Measurements from ENCODE around the gene LDHAL6A. TPM values are rescaled to one million over a fixed set of nuclear protein-coding genes. Genes with fewer than 3 reads are reported as not detected.

The LDHAL6A gene
- total and polyA plus RNA-seq, 2 of the 13 experiments (the other 11 are each of a cell fraction or from before 2014, with no cell fraction given), result not detected

- no peak for TF ChIP-seq MLXIP (CRISPR knock-in tag; IDR thresholded peaks at IDR 0.05; ENCODE audit: borderline replicate concordance)
- no peak for TF ChIP-seq NR1H2 (CRISPR knock-in tag; IDR thresholded peaks at IDR 0.05; ENCODE audit: borderline replicate concordance, low read depth)
- TF ChIP-seq PRDM10 (CRISPR knock-in tag; IDR thresholded peaks at IDR 0.05; ENCODE audit: low read depth), result no peak
- no peak for TF ChIP-seq NR2C2 (CRISPR knock-in tag; IDR thresholded peaks at IDR 0.05; ENCODE audit: borderline replicate concordance)
- no peak for TF ChIP-seq ZFY (CRISPR knock-in tag; IDR thresholded peaks at IDR 0.05)
- no peak for TF ChIP-seq RNF2 (conservative IDR thresholded peaks at IDR 0.05; ENCODE audit: low read depth)
- TF ChIP-seq ADNP (CRISPR knock-in tag; IDR thresholded peaks at IDR 0.05), result no peak
- TF ChIP-seq HOXA5 (CRISPR knock-in tag; IDR thresholded peaks at IDR 0.05), result no peak
- TF ChIP-seq ZNF232 (CRISPR knock-in tag; IDR thresholded peaks at IDR 0.05; ENCODE audit: borderline replicate concordance), result 0 out of 2 replicates have a peak, but pooled peaks have one; percentile 33
- TF ChIP-seq HBP1 (CRISPR knock-in tag; IDR thresholded peaks at IDR 0.05; ENCODE audit: low read depth), result no peak
- no peak for TF ChIP-seq SIN3A (IDR thresholded peaks at IDR 0.05; ENCODE audit: borderline replicate concordance, low read depth, low read length)
- TF ChIP-seq HNRNPUL1 (IDR thresholded peaks at IDR 0.05; ENCODE audit: low read depth, low read length), result no peak
- no peak for TF ChIP-seq ATAD3A (CRISPR knock-in tag; IDR thresholded peaks at IDR 0.05)
- no peak for TF ChIP-seq KLF9 (CRISPR knock-in tag; IDR thresholded peaks at IDR 0.05; ENCODE audit: low read depth)
- TF ChIP-seq ZNF451 (CRISPR knock-in tag; IDR thresholded peaks at IDR 0.05), result no peak
- no peak for TF ChIP-seq HIC2 (CRISPR knock-in tag; IDR thresholded peaks at IDR 0.05; ENCODE audit: low read depth)
- TF ChIP-seq ZNF34 (CRISPR knock-in tag; IDR thresholded peaks at IDR 0.05; ENCODE audit: borderline replicate concordance), result no peak
- TF ChIP-seq HDAC2 (CRISPR knock-in tag; IDR thresholded peaks at IDR 0.05), result 0 out of 2 replicates have a peak, but pooled peaks have one; percentile 29
- TF ChIP-seq GATAD1 (CRISPR knock-in tag; IDR thresholded peaks at IDR 0.05), result no peak
- no peak for TF ChIP-seq ZNF652 (CRISPR knock-in tag; IDR thresholded peaks at IDR 0.05; ENCODE audit: borderline replicate concordance, low read depth)
- no peak for TF ChIP-seq HNRNPH1 (optimal IDR thresholded peaks at IDR 0.05; ENCODE audit: low read depth, low read length)
Observed at GRCh38 chr11:18408558-18409291, 46.9 kb upstream of the LDHAL6A start (continued).

Measured in HepG2 (cell line).